Measurements from ENCODE around the gene FBXO47. TPM values are rescaled to one million over a fixed set of nuclear protein-coding genes. Genes with fewer than 3 reads are reported as not detected.

The FBXO47 gene
- total and polyA plus RNA-seq, 11 donors, result 0.11 TPM; not detected in 10

- peaks cover 0 to 79% (median 45%) of the 10 kb centered on the region in 9 donors for H3K36me3 ChIP-seq
- peak overlapping the region in 1 of 12 donors; percentile 13 for H3K27ac ChIP-seq
- no peak for ATAC-seq
- peaks cover 9 to 86% (median 60%) of the 10 kb centered on the region in 12 donors for H3K4me1 ChIP-seq
- no peaks in the 10 kb centered on the region for H3K9me3 ChIP-seq
- no peak overlapping the region for H3K4me3 ChIP-seq
- no peak for TF ChIP-seq POLR2A (IDR thresholded peaks at IDR 0.05)
- no peak for TF ChIP-seq CTCF (IDR thresholded peaks at IDR 0.05)
- 73 to 87% (median 73%) methylated on average over 8 of the region's 8 CpGs for WGBS, 4 donors
- no peak for DNase-seq
- no peaks in the 10 kb centered on the region for H3K27me3 ChIP-seq
- intact Hi-C loops (cut with DNase I), result no loop called here
These were observed 80.6 kb downstream of the FBXO47 start for GRCh38 chr17:38886643-38887010.

Small RNA genes lying within 50 kb of the gene (microRNA-seq; reads per million reads assigned to microRNA genes)
- 0 to 0.21 (median 0) reads per million in 4 donors for gene MIR6779

Other genes starting within 250 kb of the FBXO47 start
- 10 to 100 TPM; 21.2 to 80.3 (median 65.4) TPM for gene CISD3, start 237.1 kb downstream of the FBXO47 start, total RNA-seq
- 10 to 100 TPM; 61.4 to 65.1 TPM for gene CISD3, start 237.1 kb downstream of the FBXO47 start, polyA plus RNA-seq
- 10 to 100 TPM in 7 of 9 donors, 1 to 10 TPM in 2; 3.8 to 26.3 (median 21.9) TPM for gene PCGF2, start 219.1 kb downstream of the FBXO47 start, total RNA-seq
- 10 to 100 TPM; 16.5 to 33.6 TPM for gene PCGF2, start 219.1 kb downstream of the FBXO47 start, polyA plus RNA-seq
- gene PSMB3, start 214.7 kb downstream of the FBXO47 start, total RNA-seq, result 100 to 1,000 TPM; 145 to 305 (median 194) TPM
- gene PSMB3, start 214.7 kb downstream of the FBXO47 start, polyA plus RNA-seq, result 100 to 1,000 TPM; 298 to 304 TPM
- 10 to 100 TPM; 39.4 to 55.0 (median 48.5) TPM for gene PIP4K2B, start 167.8 kb downstream of the FBXO47 start, total RNA-seq
- gene PIP4K2B, start 167.8 kb downstream of the FBXO47 start, polyA plus RNA-seq, result 10 to 100 TPM; 23.3 to 38.9 TPM
- gene CWC25, start 142.1 kb downstream of the FBXO47 start, total RNA-seq, result 10 to 100 TPM in 2 of 9 donors, 1 to 10 TPM in 7; 6.7 to 11.1 (median 8.3) TPM
- 10 to 100 TPM in 1 of 2 donors, 1 to 10 TPM in 1; 9.7 to 10.9 TPM for gene CWC25, start 142.1 kb downstream of the FBXO47 start, polyA plus RNA-seq
- gene RPL23, start 113.7 kb downstream of the FBXO47 start, total RNA-seq, result 1,000 to 10,000 TPM in 1 of 9 donors, 100 to 1,000 TPM in 8; 698 to 1,018 (median 826) TPM
- gene RPL23, start 113.7 kb downstream of the FBXO47 start, polyA plus RNA-seq, result 1,000 to 10,000 TPM; 1,964 to 2,300 TPM
- gene LASP1, start 97.3 kb downstream of the FBXO47 start, total RNA-seq, result 10 to 100 TPM; 23.2 to 88.2 (median 26.7) TPM
- gene LASP1, start 97.3 kb downstream of the FBXO47 start, polyA plus RNA-seq, result 10 to 100 TPM; 18.2 to 29.2 TPM
- 10 to 100 TPM in 7 of 9 donors, 1 to 10 TPM in 2; 6.3 to 17.4 (median 13.8) TPM for gene PLXDC1, start 184.2 kb upstream of the FBXO47 start, total RNA-seq
- 10 to 100 TPM in 1 of 2 donors, 1 to 10 TPM in 1; 4.8 to 13.3 TPM for gene PLXDC1, start 184.2 kb upstream of the FBXO47 start, polyA plus RNA-seq
- not detected for gene ARL5C, start 198.8 kb upstream of the FBXO47 start, total RNA-seq
- not detected for gene ARL5C, start 198.8 kb upstream of the FBXO47 start, polyA plus RNA-seq
- 10 to 100 TPM in 1 of 9 donors, 1 to 10 TPM in 8; 4.3 to 13.4 (median 7.1) TPM for gene CACNB1, start 230.3 kb upstream of the FBXO47 start, total RNA-seq
- gene CACNB1, start 230.3 kb upstream of the FBXO47 start, polyA plus RNA-seq, result 10 to 100 TPM in 1 of 2 donors, 1 to 10 TPM in 1; 6.1 to 14.3 TPM
- 1,000 to 10,000 TPM in 6 of 9 donors, 100 to 1,000 TPM in 3; 836 to 1,525 (median 1,097) TPM for gene RPL19, start 232.9 kb upstream of the FBXO47 start, total RNA-seq
- 1,000 to 10,000 TPM; 1,669 to 2,599 TPM for gene RPL19, start 232.9 kb upstream of the FBXO47 start, polyA plus RNA-seq